Dermis microvascular lymphatic vessel endothelial cell (primary cell): ENCODE measurements around the gene RBM33. TPM values are rescaled to one million over a fixed set of nuclear protein-coding genes. Genes with fewer than 3 reads are reported as not detected.

Source experiments
- DNase-seq, 2 donors: peaks; one replicate each; pipeline versions ENCODE4 v3.0.0 to v3.0.0-alpha.2; 2010; ENCODE audit warnings: low read depth in 2 of 2
- total RNA-seq: library from RNA; depleted of rRNA; stranded (reverse); fragments of >200 nt; gene quantifications from 2 replicates; pipeline ENCODE4 v1.2.1, GENCODE V29; 2014

The RBM33 gene
- total RNA-seq, 1 donor from 2014 or later: 12.8 TPM

DNA sequence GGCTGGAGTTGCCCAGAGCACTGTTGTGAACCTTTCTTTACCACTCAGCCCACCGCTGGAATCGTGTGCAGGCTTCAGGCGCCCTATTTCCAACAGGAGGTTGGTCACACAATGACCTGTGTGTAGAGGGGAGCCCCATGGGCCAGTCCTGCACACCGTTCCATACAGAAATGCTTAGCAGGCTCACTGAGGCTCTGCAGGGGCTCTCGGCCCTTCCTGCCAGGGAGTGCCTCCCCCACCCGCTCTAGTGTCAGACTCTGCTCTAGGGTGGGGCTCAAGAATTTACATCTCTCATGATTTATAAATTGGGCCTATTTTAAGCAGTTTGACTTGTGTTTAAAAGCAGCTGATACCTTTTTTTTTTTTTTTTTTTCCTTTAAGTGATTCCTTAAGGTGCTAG is 125.8 kb downstream of the RBM33 start:
- no peak for DNase-seq

DNA sequence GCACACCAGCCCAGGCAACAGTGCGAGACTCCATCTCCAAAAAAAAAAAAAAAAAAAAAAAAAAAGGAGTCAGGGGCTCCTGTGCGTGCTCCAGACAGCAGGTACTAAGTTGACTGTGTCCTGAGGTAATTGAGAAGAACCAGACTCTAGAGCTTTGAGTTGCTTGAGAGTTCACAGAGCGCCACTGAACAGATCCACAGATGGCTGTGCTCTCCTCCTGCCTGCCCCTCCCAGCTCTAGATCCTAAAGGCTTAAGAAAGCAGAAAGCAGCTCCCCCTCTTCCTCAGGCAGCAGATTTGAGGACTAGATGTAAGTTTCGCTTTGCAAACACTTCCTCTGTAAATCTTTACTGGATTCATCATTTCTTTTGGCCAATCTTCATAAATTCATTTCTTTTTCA is 129.1 kb downstream of the RBM33 start:
- no peak for DNase-seq

DNA sequence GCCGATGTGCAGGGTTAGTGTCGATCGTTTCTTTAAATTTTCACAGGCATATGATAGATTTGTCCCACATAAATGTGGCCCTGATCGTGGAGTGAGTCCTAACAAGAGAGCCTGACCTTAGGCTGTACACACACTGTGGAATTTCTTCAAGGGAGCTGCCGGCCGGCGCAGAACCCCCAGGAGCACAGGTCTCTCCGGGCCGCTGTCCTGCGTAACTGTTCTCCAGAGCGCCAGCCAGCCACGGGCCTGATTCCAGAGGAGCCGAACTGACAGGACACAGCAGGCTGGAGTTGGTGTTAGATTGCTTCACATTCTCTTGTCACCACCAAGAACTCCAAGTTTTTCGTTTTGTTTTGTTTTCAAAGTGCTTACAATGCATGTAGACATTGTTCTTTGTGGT is 130.5 kb downstream of the RBM33 start:
- no peak for DNase-seq

DNA sequence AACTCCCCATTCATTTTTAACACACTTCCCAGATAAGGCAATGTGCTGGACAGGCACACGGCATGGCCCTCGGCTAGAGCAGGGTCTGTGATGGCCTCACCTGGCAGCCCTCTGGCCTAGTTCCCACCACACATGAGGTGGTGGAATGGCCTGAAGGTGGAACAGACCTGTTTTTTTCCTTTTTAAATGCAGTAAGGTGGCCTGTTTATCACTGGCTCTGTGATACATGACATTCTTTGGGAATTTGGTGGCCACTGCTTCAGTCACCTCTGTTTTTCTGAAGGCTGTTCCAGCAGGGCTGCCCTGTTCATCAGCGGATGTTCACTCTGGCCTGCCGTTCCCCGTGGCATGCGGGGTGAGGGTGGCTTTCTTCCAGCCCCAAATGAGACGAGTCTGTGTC is 131.2 kb downstream of the RBM33 start:
- DNase-seq: no peak

DNA sequence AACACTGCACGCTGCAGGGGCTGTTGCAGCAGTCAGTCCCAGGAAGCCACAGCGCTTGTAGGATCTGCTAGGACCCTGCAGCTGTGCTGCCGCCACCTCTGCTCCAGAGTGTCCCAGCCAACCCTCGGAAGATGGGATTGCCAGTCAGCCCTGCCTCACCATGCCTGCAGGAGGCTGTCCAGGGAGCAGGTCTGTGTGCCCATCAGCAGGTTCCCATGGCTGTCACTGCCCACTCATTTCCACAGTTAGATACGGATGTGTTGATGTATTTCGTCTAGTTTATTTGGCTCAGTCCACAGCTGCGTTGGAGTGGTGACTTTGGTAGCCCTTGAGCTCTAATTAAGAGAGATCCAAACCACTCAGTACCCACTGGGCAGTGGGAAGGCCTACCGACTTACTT is 132.1 kb downstream of the RBM33 start:
- no peak for DNase-seq

DNA sequence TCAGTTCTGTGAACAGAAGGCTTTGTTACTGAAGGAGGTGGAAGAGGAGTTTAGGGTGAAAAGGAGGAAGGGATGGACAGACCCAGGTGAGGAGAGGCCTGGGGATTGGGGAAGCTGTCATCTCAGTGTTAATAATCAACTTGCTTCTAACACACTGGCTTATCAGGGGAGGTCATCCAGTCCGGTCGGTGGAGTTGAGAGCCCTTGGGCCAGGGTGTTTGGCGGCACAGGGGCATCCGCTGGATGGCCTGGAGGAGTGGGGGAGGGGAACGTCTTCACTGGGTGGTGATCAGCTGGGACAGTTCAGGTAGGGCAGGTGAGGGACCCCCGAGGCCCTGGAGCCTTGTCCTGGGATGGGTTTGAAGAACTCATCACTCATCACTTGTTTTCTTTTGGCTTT is 133.9 kb downstream of the RBM33 start:
- DNase-seq: no peak

DNA sequence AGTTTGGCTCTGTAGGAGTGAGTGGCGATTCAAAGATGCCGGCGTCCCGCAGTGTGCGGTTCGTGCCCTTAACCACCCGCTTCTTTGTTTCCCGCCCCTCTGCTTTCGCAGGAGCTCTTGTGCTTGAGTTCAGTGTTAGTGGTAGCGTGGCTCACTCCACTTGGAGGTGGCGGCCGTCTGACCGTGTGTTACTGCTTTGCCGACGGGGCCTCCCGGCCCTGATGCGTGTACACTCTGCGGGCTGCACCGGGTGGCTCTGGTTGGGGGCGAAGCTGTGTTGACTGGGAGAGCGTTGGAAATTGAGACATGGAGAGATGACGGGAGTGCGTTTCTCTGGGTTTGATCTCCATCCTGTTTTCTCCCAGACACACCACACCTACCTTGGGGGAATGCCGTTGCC is 136.4 kb downstream of the RBM33 start:
- DNase-seq: no peak

DNA sequence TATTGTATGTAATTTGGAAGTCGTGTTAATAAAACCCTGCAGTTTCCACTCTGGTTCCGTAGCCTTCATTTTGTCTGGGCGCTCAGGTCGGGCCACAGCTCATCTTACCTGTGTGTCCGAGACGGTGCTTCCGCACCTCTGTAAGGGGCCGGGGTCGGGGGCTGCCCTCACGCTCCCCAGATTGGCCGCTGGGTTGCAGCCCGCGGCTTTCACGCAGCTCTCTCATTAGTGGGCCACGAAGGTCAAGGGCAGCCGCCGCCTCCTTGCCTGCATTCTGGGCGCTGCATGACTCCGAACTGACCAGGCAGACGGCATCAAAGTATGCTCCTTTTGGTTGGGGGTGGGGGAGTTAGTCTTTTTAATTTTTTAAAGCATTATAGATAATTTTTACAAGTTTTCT is 137.0 kb downstream of the RBM33 start:
- no peak for DNase-seq

DNA sequence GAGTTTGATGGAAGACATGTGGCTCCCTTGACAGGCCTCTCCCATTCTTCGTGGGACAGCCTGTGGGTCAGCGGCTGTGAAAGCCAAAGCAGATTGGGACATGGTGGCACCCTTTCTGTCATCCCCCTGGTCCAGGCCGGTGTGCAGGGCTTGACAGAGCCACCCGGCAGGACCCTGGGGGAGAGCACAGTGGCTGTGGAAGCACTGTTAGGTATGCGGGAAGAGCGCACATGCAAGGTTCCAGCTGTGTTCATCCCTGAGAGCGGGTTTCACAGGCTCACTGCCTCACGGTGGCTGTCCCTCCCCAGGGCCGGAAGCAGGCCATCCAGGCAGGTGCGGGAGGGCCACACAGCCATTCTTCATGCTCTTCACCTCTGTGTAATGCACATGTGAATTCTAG is 138.0 kb downstream of the RBM33 start:
- no peak for DNase-seq

DNA sequence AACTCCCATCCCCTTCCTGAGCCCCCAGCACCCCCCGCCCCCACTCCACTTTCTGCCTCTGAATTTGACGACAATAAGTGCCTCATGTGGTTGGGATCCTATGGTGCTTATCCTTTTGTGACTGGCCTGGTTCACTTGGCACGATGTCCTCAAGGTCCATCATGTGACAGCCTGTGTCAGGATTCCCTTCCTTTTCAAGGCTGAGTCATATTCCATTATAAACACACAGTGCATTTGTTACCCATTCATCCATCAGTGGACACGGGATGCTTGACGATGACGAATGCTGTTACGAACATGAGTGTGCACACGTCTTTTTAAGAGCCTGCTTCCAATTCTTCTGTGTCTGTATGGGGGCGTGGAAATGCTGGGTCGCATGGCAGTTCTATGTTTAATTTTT is 141.1 kb downstream of the RBM33 start:
- DNase-seq: peak; percentile 50 to 84

DNA sequence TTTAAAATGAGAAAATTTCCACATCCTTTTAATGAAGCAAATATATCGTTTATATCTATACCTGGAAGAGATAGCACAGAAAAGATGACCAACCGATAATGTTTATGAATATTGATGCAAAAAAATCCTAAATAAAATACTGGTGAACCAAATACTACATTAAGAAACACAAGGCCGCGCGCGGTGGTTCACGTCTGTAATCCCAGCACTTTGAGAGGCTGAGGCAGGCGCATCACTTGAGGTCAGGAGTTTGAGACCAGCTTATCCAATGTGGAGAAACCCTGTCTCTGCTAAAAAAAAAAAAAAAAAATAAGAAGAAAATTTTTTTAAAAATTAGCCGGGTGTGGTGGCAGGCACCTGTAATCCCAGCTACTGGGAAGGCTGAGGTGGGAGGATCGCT is 142.0 kb downstream of the RBM33 start:
- no peak for DNase-seq

DNA sequence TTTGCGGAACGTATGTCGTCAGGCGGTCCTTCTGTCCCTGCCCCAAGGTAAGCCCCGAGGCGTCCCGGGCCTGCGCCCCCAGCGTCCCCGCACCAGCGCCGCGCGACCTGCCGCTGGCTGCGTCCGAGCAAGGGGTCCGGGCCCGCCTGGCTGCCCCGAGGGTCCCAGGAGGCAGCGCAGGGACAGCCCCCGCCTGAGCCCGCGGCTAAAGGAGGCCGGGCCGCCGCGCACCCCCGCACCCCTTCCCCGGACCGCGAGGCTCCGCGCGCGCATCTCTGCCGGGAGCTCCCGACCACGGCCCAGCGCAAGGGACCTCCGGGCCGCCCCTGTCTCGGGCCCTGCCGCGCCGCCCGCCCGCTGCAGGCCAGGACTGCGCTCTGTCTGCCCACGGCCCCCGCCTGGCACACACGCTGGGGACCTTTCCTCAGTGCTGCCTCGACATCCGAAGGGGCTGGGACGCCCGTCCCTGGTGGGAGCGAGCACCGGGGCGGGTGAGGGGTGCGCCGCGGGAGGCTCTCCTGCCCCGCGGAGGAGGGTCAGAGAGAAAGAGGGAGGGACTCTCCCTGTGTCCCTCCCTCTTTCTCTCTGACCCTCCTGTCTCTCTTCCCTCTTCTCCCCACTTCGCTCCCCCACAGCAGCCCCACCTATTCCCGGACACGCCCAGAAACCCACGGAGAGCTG is 142.8 kb downstream of the RBM33 start:
- DNase-seq: no peak

DNA sequence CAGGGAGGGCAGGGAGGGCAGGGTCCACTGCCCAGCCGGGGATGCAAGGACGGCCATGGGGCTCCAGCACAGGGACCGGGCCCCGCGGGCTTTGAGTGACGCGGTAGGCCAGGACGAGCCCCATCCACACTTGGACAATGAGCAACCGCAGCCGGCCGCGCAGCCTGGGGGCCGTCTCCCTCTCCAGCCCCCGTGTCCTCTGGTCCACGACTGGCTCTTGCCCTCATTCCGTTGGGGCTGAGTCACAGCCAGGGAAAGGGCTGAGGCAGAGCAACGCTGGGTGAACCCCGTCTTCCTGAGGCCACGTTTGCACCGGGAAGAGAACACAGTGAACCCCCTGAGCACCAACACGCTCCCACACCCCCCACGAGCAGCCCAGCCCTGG is 144.1 kb downstream of the RBM33 start:
- DNase-seq: no peak

DNA sequence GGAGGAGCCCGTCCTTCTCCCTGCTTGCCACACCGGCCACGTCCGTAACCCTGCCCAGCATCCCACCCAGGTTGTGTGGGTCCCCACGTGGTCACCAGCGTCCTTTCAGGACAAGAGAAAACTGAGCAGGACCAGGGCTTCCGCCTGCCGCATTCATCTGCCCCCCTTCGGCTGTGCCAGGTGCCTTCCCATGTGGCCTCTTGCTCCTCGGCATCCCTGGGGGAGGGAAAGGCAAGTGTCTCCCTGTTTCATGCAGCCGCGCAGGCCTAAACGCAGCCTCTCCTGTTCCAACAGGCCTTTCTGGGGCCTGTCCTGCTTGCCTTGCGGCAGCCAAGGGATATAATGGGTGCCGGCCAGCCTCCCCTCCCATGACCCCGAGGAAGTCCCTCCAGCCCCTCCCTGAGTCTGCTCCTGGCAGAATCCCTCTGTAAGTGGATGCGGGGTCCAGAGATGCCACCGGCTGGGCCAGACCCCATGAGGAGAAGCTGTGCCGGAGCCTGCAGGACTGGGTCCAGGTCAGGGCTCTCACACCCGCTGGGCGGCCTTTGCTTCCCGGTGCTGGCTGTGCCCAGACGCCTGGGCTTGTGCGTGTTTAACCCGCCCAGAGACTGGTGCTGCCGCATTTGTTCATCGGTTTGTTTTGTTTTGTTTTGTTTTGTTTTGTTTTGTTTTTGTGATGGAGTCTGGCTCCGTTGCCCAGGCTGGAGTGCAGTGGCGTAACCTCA is 144.7 kb downstream of the RBM33 start:
- DNase-seq: no peak

DNA sequence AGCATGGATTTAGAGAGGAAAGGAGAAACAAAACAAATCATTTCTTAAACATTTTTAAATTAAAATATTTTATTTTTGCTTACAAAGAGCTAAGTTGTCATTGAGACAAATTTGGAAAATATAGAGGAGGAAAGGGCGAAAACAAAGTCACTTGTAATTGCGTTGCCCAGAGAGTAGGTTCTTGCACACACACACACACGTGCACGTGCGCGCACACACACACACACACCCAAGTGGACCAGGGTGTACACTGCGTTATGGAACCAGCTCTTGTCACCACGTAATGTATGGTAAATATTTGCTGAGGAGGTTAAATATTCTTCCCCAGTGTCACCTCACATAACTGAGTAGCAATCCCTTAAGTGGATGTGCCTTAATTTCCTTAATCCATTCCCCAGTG is 146.2 kb downstream of the RBM33 start:
- DNase-seq: no peak

DNA sequence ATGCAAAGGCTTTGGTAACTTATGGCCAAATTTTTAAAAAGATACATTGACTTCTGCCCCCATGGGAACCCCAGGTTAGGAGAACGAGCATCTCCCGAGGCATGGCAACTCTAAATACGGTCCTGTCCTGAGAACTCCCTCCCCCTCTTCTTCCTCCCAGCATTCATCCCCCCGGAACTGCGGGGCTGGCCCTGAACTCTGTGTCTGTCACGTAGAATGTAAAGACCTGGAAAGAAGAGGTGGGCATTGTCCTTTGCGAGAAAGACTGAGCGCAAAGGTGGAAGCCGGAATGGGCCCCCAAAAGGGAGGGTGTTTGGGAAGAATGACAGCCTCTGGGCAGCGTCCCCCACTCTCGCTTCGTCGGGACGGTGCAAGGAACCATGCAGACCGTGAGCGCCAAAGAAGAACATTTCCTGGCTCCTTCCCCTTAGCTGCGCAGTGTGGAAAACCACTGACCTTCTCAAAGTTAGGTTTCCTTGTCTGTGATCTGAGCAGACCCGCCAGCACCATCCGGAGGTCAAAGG is 146.8 kb downstream of the RBM33 start:
- DNase-seq: no peak

DNA sequence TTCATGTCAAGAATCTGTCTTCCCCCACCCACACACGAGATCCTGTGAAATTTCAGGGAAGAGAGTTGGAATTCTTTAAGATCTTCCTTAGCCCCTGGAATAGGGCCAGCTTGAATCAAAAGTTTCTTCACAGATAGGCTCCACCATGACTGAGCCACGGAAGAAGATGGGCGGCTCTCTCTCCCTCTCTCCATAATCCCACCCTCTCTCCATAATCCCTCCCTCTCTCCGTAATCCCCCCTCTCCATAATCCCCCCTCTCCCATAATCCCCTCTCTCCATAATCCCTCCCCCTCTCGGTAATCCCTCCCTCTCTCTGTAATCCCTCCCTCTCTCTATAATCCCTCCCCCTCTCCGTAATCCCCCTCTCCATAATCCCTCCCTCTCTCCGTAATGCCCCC is 147.4 kb downstream of the RBM33 start:
- DNase-seq: no peak

DNA sequence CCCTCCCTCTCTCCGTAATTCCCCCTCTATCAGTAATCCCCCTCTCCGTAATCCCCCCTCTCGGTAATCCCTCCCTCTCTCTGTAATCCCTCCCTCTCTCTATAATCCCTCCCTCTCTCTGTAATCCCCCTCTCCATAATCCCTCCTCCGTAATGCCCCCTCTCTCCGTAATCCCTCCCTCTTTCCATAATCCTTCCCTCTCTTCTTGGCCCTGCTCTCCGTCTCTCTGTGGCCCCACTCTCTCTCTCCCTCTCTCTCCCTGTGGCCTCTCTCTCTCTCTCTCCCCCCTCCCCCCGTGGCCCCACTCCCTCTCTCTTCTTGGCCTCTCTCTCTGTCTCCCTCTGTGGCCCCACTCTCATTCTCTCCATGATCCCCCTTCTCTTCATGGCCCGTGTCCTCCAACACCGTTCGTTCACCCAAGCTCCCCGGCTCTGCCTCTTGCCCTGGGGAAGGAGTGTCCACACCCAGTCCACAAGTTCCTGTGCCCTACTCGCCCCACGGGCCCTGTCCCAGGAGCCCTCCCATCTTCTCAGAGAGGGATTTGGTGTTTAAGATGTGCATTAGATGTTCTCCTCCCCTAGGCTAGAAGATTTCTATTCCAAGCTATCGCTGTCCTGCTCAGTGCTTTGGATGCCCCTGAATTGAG is 148.0 kb downstream of the RBM33 start:
- no peak for DNase-seq

DNA sequence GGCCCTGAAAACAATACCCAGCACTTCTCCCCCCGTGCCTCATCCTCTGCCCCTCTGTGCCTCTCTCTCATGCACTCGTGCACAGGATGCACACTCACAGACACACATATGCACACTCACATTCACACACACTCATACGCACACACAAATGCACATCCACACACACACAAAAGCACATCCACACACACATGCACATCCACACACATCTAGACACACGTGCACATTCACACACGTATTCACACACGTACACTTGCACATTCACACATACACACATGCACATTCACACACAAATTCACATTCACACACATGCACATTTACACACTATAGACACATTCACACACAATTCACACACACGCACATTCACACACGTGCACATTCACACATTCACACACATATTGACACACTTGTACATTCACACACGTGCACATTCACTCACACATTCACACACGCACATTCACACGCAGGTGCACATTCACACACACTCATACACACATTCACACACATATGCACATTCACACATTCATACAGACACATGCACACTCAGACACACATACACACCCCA is 148.6 kb downstream of the RBM33 start:
- DNase-seq: no peak

DNA sequence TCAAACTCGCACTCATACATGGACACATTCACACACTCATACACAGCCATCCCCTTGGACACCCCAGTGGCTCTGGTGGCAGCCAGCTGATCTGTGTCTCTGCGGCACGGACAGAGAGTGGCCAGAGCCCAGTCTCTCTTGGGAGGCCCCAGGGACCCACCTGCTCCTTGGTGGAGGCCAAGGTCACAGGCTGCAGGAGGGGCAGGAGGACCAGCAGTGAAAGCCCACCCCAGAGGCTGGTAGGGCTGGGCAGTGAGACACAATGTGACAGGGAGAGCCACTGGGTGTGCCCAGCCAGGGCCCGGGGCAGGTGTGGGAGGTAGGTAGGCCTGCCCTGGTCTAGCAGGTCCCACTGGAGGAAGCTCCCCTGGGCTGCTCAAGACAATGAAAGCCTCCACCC is 149.3 kb downstream of the RBM33 start:
- DNase-seq: no peak

DNA sequence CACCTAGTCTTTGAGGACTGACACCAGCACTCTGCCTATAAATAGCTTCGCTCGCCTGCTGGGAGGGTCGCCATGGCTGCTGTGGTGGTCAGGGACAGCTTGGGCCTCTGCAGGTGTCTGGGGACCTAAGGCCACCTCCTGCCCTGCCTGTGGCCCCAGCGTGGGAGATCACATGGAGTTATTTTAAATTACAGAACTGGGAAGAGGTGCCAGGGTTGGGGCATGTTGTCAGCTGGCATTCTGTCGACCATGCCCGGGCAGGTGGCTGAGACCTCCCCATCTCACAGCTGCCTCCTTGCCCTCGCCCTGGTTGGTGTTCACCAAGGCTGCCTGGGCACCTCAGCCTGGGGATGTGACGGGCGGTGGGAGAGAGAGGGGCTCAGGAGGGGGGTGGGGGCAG is 149.7 kb downstream of the RBM33 start:
- no peak for DNase-seq

DNA sequence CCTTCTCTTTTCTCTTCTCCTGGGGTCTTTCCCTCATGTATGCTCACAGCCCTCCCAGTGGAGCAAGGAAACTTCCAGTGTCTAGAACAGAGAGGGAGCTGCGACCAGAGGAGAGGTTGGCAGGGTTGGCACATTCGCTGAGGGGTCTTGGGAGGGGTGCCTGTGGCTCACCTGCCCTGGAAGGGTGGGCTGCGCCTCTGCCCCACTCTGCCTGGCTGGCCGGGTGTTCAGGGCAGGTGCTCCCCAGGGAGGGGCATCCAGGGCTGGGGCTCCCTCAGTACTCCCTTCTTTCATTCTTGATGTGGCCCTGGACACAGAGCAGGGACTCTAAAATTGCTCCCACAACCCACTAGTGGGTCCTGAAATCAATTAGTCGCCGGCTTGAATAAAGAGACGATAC is 150.9 kb downstream of the RBM33 start:
- no peak for DNase-seq

DNA sequence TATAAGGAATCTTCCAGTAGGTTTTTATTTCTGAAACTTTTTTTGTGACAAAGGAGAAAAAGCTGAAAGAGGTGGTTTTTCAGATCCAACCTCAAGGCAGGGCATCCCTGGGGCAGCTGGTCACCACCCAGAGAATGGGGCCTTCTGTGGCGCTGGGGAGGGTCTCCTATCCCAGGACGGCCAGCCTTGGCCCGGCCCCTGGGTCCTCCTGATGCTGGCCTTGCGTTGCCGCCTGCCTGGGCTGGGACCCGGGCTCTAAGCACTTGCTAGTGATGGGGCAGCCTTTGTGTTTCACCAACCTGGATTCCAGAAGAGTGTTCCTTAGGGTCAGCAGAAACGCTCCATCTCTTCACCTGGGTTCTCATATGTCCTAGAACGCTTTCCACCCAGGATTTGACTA is 151.5 kb downstream of the RBM33 start:
- DNase-seq: no peak
